HG03378 (cell line): ENCODE data around the gene TRPC4.
"Not testable (repeated sequence)": the region's sequence is repeated elsewhere in the genome, so short reads cannot be mapped to it uniquely, and the experiment has no call there.

Experiments
- ATAC-seq: cut with Tn5 transposase; IDR thresholded peaks from one replicate; pipeline ENCODE4 v1.9.1; 2021; ENCODE audit warnings: mild to moderate bottlenecking, moderate library complexity; ENCODE audit not compliant: unreplicated experiment

Gene TRPC4

GRCh38 chr13:37608750-37609339, 260.7 kb downstream of the TRPC4 start:
- ATAC-seq: no peak

GRCh38 chr13:37602733-37603381, 266.7 kb downstream of the TRPC4 start:
- ATAC-seq: no peak

GRCh38 chr13:37601648-37602440, 267.7 kb downstream of the TRPC4 start:
- ATAC-seq: no peak

GRCh38 chr13:37599519-37599918, 270.1 kb downstream of the TRPC4 start:
- no peak for ATAC-seq

- no peak for ATAC-seq
Observed at GRCh38 chr13:37598597-37598996, 271.0 kb downstream of the TRPC4 start, which contains the start of gene POSTN. TSS of gene POSTN (minus strand) at chr13:37598768. CDS start at chr13:37598726, 42 bp downstream.

GRCh38 chr13:37597477-37598025, 272.0 kb downstream of the TRPC4 start:
- ATAC-seq: no peak

- ATAC-seq: no peak
Observed at GRCh38 chr13:37596805-37597204, 272.8 kb downstream of the TRPC4 start.

GRCh38 chr13:37595162-37595561, 274.4 kb downstream of the TRPC4 start:
- no peak for ATAC-seq

- ATAC-seq: no peak
Observed at GRCh38 chr13:37594550-37594949, 275.0 kb downstream of the TRPC4 start.

- ATAC-seq: not testable (repeated sequence)
Observed at GRCh38 chr13:37589381-37589780, 280.2 kb downstream of the TRPC4 start.

- ATAC-seq: no peak
Observed at GRCh38 chr13:37587236-37587635, 282.3 kb downstream of the TRPC4 start.
